ENCODE data around the gene NKD2. TPM values are rescaled to one million over a fixed set of nuclear protein-coding genes. Genes with fewer than 3 reads are reported as not detected.
"Not testable (repeated sequence)": the region's sequence is repeated elsewhere in the genome, so short reads cannot be mapped to it uniquely, and the experiment has no call there.

NKD2 gene
- total RNA-seq, 1 experiment from 2014 or later, result 0.27 TPM

DNA sequence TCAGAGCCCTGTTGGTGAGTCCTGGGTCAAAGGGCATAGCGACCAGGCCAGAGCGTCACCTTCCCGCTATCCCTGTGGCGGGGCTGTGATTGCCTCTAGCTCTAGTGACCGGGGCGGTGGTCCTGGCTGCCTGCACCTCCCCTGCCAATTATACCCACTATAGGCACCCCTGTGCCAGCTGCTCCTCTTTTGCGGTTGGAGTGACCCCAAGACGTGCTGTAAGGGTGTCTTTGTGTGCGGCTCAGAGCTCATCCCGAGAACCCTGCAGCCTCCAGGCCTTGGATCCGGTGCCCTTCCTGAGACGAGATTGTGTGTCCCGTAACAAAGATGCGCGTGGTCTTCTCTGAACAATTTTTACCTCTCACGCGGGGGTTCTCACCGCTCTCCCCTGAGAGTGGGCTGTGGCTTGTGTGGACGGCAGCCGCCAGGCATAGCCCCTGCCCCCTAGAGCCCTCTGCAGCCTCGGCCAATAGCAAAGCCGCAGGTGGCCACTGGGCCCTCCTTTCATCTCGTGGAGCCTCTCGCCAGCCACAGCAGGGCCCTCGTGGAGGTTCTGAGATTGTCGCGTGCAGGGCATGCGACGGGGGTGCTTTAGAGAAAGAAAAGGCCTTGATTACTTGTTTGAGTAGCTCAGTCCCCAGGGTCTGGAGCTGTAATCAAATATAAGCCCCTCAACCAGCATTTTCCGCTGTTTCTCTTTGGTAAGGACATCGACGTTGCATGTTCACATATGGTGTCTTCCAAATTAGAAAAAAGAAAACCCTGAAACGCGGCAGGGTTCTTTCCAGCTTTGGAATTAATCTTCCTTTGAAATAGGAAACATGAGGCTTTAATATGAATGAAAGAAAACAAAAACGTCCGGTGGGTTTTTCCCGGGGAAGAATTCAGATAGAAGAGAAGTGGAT is 10.7 kb downstream of the NKD2 start:
- no peak for DNase-seq (ENCODE audit: low read depth)
- in situ Hi-C loops (cut with HindIII; ENCODE audit: low pct_unique_long_range_greater_than_20kb, low sequenced_read_pairs), result no loop called here

DNA sequence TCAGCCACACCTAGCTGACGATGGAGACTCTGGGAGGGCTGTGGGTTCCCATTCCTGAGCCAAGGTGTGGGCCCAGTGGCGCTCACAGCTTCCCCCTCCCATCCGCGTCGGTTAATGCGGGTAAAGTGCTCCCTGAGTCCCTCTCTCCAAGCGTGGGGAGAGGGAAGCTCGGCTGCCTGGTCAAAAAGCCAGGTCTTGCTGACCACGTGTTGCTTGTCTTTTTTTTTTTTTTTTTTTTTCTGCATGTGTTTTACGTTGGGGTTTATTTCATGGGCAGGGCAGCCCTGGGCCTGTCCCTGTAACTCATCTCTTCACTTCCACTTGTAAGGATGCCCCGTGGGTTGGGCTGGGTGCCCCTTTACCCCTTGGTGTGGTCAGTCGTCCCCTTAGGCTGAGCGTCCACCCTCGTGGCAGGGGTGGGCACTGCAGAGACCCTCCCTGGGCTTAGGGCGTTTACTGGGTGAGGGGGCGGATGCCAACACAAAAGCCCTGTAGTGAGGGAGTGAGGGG is 11.9 kb downstream of the NKD2 start:
- DNase-seq (ENCODE audit: low read depth), result no peak
- in situ Hi-C loops (cut with HindIII; ENCODE audit: low pct_unique_long_range_greater_than_20kb, low sequenced_read_pairs), result no loop called here

GRCh38 chr5:1021136-1021968 is 12.8 kb downstream of the NKD2 start:
- DNase-seq (ENCODE audit: low read depth), result no peak
- in situ Hi-C loops (cut with HindIII; ENCODE audit: low pct_unique_long_range_greater_than_20kb, low sequenced_read_pairs), result no loop called here

DNA sequence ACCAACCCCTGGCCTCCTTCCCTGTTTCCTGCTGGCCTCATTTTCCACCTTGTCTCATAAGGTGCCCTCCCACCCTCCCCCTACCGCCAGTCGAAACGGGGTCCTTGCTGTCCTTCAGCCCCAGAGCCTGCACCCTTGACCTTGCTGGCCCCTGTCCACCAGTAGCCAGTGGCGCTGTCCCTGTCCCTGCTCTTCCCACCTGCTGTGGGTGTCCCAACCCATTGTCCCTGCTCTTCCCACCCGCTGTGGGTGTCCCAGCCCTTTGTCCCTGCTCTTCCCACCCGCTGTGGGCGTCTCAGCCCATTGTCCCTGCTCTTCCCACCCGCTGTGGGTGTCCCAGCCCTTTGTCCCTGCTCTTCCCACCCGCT is 13.4 kb downstream of the NKD2 start:
- DNase-seq (ENCODE audit: low read depth); in situ Hi-C loops (cut with HindIII; ENCODE audit: low pct_unique_long_range_greater_than_20kb, low sequenced_read_pairs): not testable (repeated sequence)

DNA sequence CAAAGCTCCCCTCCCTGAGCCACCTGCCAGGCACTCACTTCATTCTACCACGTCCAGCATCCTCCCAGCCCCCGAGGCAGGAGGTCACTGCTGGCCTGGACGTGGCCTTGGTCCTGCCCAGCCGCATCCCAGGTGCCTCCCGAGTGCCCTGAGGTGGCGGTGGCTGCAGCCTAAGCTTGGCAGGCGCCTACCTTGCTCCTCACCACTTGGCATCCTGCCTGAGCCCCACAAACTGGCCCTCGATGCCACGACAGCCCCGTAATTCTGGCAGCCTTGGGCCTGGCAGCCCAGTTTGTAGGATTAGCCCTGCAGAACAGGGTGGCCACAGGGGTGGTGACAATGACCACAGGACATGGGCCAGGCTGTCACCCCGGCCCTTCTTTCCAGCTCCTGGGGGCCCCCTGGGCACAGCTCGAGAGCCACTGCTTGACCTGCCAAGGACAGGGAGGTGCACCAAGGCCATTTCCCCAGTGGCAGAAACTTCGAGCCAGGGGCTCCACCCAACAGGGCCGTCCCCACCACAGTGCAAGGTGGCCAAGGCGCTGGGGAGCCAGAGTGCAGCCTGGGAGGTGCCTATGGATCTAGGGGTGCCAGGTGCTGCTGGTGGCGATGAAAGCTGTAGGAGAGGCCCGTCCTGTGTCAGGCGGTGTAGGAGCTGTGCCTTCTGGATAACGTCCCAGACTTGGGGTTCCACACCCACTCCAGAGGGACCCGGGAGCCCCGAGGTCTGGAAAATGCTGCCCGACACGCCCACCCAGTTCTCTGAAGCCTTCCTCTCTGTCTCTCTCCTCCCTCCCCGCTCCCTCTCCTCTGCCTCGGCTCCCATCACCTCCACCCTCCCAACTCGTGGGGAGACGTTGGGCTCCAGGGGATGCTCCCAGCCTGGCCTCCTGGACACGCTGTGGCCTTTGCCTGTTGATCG is 18.4 kb downstream of the NKD2 start:
- in situ Hi-C loops (cut with HindIII; ENCODE audit: low pct_unique_long_range_greater_than_20kb, low sequenced_read_pairs), result no loop called here

GRCh38 chr5:1027631-1028441 is 19.2 kb downstream of the NKD2 start:
- no peak for DNase-seq (ENCODE audit: low read depth)
- in situ Hi-C loops (cut with HindIII; ENCODE audit: low pct_unique_long_range_greater_than_20kb, low sequenced_read_pairs), result no loop called here

More for the DNA sequence above, 18.4 kb downstream of the NKD2 start:
- no peak for DNase-seq (ENCODE audit: low read depth)

- in situ Hi-C loops (cut with HindIII; ENCODE audit: low pct_unique_long_range_greater_than_20kb, low sequenced_read_pairs), result no loop called here
- no peak for DNase-seq (ENCODE audit: low read depth)
Observed at GRCh38 chr5:1028481-1029281, 20.1 kb downstream of the NKD2 start.

DNA sequence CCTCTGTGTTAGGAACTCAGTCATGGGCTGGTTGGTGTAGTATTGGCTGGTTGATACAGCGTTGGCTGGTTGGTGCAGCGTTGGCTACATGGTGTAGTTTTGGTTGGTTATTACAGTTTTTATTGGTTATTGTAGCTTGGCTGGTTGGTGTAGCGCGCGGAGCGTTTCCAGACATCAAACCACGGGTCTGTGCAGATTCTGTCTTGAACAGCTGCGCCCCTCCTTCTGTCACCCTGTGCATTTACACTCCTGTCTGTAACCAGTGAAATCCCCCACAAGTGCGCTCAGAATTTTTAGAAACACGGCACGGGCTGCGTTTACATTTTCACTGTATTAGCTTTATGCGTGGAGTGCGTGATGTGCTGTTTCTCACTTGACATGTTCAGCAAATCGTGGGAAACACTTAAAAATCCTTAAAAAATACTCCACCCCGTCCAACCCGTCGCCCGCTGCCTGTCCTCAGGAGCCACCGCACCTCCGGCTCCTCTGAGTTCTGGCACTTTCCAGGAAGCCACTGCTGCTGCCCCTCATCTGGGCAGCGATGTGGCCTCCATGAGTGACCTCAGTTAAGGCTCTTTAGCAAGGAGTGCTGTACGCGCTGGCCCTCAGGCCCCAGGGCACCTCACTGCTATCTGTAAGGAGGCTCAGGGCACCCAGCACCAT is 20.8 kb downstream of the NKD2 start:
- in situ Hi-C loops (cut with HindIII; ENCODE audit: low pct_unique_long_range_greater_than_20kb, low sequenced_read_pairs), result no loop called here
- DNase-seq (ENCODE audit: low read depth), result no peak

GRCh38 chr5:1029945-1030625 is 21.5 kb downstream of the NKD2 start:
- in situ Hi-C loops (cut with HindIII; ENCODE audit: low pct_unique_long_range_greater_than_20kb, low sequenced_read_pairs), result no loop called here
- DNase-seq (ENCODE audit: low read depth), result no peak

GRCh38 chr5:1030801-1031271 is 22.2 kb downstream of the NKD2 start:
- in situ Hi-C loops (cut with HindIII; ENCODE audit: low pct_unique_long_range_greater_than_20kb, low sequenced_read_pairs), result no loop called here
- no peak for DNase-seq (ENCODE audit: low read depth)

DNA sequence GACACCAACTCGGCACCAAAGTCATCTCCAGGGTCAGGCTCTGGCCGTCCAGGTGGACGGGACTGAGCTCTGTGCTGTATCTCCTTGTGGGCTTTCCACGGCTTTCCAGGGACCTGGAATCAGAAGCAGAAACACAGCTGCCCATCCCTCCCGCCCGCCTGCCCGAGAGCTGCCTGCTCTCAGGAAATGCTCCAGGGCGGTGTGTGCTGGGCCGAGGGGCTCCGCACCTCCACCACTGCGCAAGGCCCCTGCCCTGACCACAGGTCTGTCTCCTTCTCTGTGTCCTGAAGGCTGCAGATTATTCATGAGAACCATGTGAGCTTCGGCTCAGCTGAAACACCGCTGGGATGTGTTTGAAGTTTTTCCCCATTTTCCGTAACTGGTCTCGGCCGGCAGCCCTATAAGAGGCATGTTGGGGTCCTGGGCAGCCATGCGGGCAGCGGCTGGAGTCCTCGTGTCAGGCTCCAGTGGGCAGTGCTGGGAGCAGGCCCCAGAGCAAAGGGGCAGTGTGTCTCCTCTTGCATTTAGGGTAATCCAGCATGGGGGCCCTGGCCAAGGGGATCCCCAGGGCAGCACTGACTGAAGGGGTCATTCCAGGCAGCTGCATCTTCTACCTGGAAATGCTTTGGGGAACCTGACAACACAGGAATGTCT is 22.8 kb downstream of the NKD2 start:
- in situ Hi-C loops (cut with HindIII; ENCODE audit: low pct_unique_long_range_greater_than_20kb, low sequenced_read_pairs), result no loop called here
- no peak for DNase-seq (ENCODE audit: low read depth)

DNA sequence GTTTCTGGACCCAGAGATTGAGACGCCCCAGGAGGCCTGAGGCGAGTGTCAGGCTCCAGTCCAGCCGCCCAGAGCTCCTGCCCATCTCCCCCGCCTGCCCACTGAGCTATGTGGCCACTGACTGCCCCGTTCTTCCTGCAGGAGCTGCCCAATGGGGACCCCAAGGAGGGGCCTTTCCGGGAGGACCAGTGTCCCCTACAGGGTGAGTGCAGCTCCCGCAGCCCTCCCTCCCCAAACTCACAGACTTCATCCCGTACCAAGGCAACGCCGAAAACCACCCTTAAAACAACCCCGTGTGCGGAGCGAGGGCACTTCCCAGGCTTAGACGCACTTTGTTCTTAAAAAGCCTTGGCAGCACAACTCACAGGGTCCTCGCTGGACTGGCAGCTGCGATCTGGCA is 23.4 kb downstream of the NKD2 start:
- in situ Hi-C loops (cut with HindIII; ENCODE audit: low pct_unique_long_range_greater_than_20kb, low sequenced_read_pairs), result no loop called here
- no peak for DNase-seq (ENCODE audit: low read depth)

DNA sequence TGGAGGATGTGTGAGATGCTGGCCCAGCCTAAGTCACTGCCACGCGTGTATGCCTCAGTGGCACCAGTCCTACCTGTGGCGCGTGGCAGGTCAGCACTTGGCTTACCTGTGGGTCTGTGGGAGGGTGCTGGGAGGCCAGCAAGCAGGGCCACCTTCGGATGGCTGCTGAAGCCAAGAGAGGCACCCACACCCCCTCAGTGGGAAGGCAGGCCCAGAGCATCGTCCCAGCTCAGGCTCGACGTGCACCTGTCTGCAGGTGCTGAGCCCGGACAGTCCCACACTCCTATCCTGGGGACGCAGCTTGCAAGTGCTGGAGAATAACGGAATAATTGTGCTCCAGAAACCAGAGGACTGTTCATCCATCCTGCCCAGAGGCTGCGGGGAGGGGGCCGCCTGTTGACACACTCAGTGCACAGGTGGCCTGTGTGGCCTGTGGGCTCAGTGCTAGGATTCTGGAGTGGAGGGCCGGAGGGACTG is 24.0 kb downstream of the NKD2 start:
- in situ Hi-C loops (cut with HindIII; ENCODE audit: low pct_unique_long_range_greater_than_20kb, low sequenced_read_pairs), result no loop called here
- DNase-seq (ENCODE audit: low read depth), result no peak

- in situ Hi-C loops (cut with HindIII; ENCODE audit: low pct_unique_long_range_greater_than_20kb, low sequenced_read_pairs), result no loop called here
Observed at GRCh38 chr5:1033178-1033577, 24.6 kb downstream of the NKD2 start.

More at GRCh38 chr5:1033178-1033577, 24.6 kb downstream of the NKD2 start:
- DNase-seq (ENCODE audit: low read depth), result no peak
